Measurements from ENCODE around the gene MRPL43.
"Not testable (repeated sequence)": the region's sequence is repeated elsewhere in the genome, so short reads cannot be mapped to it uniquely, and the experiment has no call there.

The MRPL43 gene

GRCh38 chr10:100986952-100987684 is at the start of gene MRPL43, which contains the start of gene TWNK:
MRPL43 (minus strand) TSS chr10:100987497; CDS start chr10:100987443, 54 bp downstream.
TWNK (plus strand) TSS chr10:100987543; CDS start chr10:100988211, 668 bp downstream.
- H3K4me2 ChIP-seq (ENCODE audit: low read length): peak within 1 kb of the TSS; percentile 96
- H3K9me3 ChIP-seq (ENCODE audit: insufficient read depth, low read length): no peaks in the 10 kb centered on the region
- H3K4me3 ChIP-seq (ENCODE audit: low read length): peak within 1 kb of the TSS; percentile 93
- H3K79me2 ChIP-seq (ENCODE audit: low read length): peaks cover 57% of the 10 kb centered on the region
- H3K27me3 ChIP-seq (ENCODE audit: low read depth, low read length): no peaks in the 10 kb centered on the region
- peak within 1 kb of the TSS; percentile 88; the same call in 1 of the 2 replicates for H2AFZ ChIP-seq (ENCODE audit: low read depth, low read length)
- H3K9ac ChIP-seq (ENCODE audit: low read length): peak within 1 kb of the TSS; percentile 76
- TF ChIP-seq CTCF (IDR thresholded peaks at IDR 0.05; ENCODE audit: low read depth, low read length) (no peak), EZH2phosphoT487 (IDR thresholded peaks at IDR 0.05; ENCODE audit: low read depth) (no peak)
- peak within 1 kb of the TSS; percentile 60 for H3K27ac ChIP-seq (ENCODE audit: low read length)
- H4K20me1 ChIP-seq (ENCODE audit: insufficient read depth, low read length): no peaks in the 10 kb centered on the region
- peaks cover 19% of the 10 kb centered on the region for H3K36me3 ChIP-seq (replicated peaks; ENCODE audit: low read depth, low read length)
- peaks cover 18% of the 10 kb centered on the region for H3K4me1 ChIP-seq (ENCODE audit: low read length)

- no peak for TF ChIP-seq CTCF (IDR thresholded peaks at IDR 0.05; ENCODE audit: low read depth, low read length)
- TF ChIP-seq EZH2phosphoT487 (IDR thresholded peaks at IDR 0.05; ENCODE audit: low read depth): no peak
- Histone ChIP-seq H3K4me3 (ENCODE audit: low read length) (no peak overlapping the region), H3K9me3 (ENCODE audit: insufficient read depth, low read length) (no peaks in the 10 kb centered on the region), H3K27me3 (ENCODE audit: low read depth, low read length) (peaks cover 4% of the 10 kb centered on the region; the same call in 1 of the 2 replicates), H3K36me3 (replicated peaks; ENCODE audit: low read depth, low read length) (no peaks in the 10 kb centered on the region), H3K27ac (ENCODE audit: low read length) (no peak overlapping the region), H3K4me1 (ENCODE audit: low read length) (peaks cover 7% of the 10 kb centered on the region; the same call in 1 of the 2 replicates), H2AFZ (ENCODE audit: low read depth, low read length) (no peak overlapping the region), H3K4me2 (ENCODE audit: low read length) (no peak overlapping the region), H4K20me1 (ENCODE audit: insufficient read depth, low read length) (no peaks in the 10 kb centered on the region), H3K9ac (ENCODE audit: low read length) (no peak overlapping the region), H3K79me2 (ENCODE audit: low read length) (no peaks in the 10 kb centered on the region)
These were observed 49.4 kb upstream of the MRPL43 start for GRCh38 chr10:101036726-101037125.

GRCh38 chr10:101035916-101036702 is 48.8 kb upstream of the MRPL43 start:
- Histone ChIP-seq H3K79me2 (ENCODE audit: low read length) (no peaks in the 10 kb centered on the region), H3K4me3 (ENCODE audit: low read length) (no peak overlapping the region), H4K20me1 (ENCODE audit: insufficient read depth, low read length) (no peaks in the 10 kb centered on the region), H3K27ac (ENCODE audit: low read length) (no peak overlapping the region), H3K27me3 (ENCODE audit: low read depth, low read length) (peaks cover 10% of the 10 kb centered on the region), H3K9ac (ENCODE audit: low read length) (no peak overlapping the region), H3K4me1 (ENCODE audit: low read length) (peaks cover 7% of the 10 kb centered on the region; the same call in 1 of the 2 replicates), H3K9me3 (ENCODE audit: insufficient read depth, low read length) (no peaks in the 10 kb centered on the region), H3K36me3 (replicated peaks; ENCODE audit: low read depth, low read length) (no peaks in the 10 kb centered on the region), H2AFZ (ENCODE audit: low read depth, low read length) (no peak overlapping the region), H3K4me2 (ENCODE audit: low read length) (no peak overlapping the region)
- TF ChIP-seq EZH2phosphoT487 (IDR thresholded peaks at IDR 0.05; ENCODE audit: low read depth) (no peak), CTCF (IDR thresholded peaks at IDR 0.05; ENCODE audit: low read depth, low read length) (no peak)

- Histone ChIP-seq H4K20me1 (ENCODE audit: insufficient read depth, low read length) (no peaks in the 10 kb centered on the region), H3K4me1 (ENCODE audit: low read length) (peaks cover 10% of the 10 kb centered on the region), H3K4me2 (ENCODE audit: low read length) (no peak overlapping the region), H3K27ac (ENCODE audit: low read length) (no peak overlapping the region), H3K36me3 (replicated peaks; ENCODE audit: low read depth, low read length) (no peaks in the 10 kb centered on the region), H3K9ac (ENCODE audit: low read length) (no peak overlapping the region), H3K9me3 (ENCODE audit: insufficient read depth, low read length) (no peaks in the 10 kb centered on the region), H3K27me3 (ENCODE audit: low read depth, low read length) (peaks cover 10% of the 10 kb centered on the region), H3K79me2 (ENCODE audit: low read length) (no peaks in the 10 kb centered on the region), H2AFZ (ENCODE audit: low read depth, low read length) (no peak overlapping the region), H3K4me3 (ENCODE audit: low read length) (no peak overlapping the region)
- TF ChIP-seq CTCF (IDR thresholded peaks at IDR 0.05; ENCODE audit: low read depth, low read length): no peak
- TF ChIP-seq EZH2phosphoT487 (IDR thresholded peaks at IDR 0.05; ENCODE audit: low read depth): no peak
These were observed 48.0 kb upstream of the MRPL43 start for GRCh38 chr10:101035314-101035713.

GRCh38 chr10:101034404-101034803 is 47.1 kb upstream of the MRPL43 start:
- not testable (repeated sequence) for H3K9me3 ChIP-seq (ENCODE audit: insufficient read depth, low read length); H3K9ac ChIP-seq (ENCODE audit: low read length); H3K79me2 ChIP-seq (ENCODE audit: low read length); H3K4me3 ChIP-seq (ENCODE audit: low read length); H4K20me1 ChIP-seq (ENCODE audit: insufficient read depth, low read length); H3K27ac ChIP-seq (ENCODE audit: low read length); H2AFZ ChIP-seq (ENCODE audit: low read depth, low read length); H3K36me3 ChIP-seq (replicated peaks; ENCODE audit: low read depth, low read length); H3K4me2 ChIP-seq (ENCODE audit: low read length)
- Histone ChIP-seq H3K4me1 (ENCODE audit: low read length) (peaks cover 10% of the 10 kb centered on the region), H3K27me3 (ENCODE audit: low read depth, low read length) (peaks cover 16% of the 10 kb centered on the region)
